ENCODE data around the gene MARCHF6.
A peak's percentile ranks its signal among the peaks of the same experiment; 100 is the strongest.
"Not testable (repeated sequence)": the region's sequence is repeated elsewhere in the genome, so short reads cannot be mapped to it uniquely, and the experiment has no call there.

The MARCHF6 gene

DNA sequence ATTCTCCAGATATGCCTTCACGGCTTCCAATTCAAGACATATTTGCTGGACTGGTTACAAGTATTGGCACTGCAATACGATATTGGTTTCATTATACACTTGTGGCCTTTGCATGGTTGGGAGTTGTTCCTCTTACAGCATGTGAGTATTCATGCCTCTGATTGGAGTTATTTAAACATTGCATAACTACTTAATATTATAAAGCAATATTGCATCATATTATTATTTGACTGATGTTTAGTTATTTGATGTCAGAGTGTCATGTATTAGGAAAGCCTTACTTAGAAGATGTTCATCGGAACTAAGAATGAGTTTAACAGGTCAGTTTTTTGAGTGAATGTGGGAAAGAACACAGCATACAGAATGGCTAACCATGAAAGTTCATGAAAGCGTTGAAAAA, 28.3 kb downstream of the MARCHF6 start:
- no peak for DNase-seq (ENCODE audit: low read depth)

DNA sequence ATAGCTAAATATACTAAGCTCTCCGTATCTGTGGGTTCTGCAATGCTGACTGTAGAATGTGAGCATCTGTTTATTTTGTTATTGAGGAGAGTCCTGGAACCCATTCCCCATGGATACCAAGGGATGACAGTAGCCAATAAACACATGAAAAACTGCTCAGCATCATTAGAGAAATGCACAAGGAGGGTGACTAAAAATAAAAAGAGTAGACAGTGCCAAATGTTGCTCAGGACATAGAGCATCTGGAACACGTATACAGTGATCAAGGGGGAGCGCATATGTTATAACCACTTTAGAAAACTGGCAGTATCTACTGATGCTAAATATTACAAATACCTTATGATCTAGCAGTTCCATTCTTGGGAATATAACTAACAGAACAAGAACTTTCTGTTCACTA, 31.0 kb downstream of the MARCHF6 start:
- DNase-seq (ENCODE audit: low read depth) = no peak

DNA sequence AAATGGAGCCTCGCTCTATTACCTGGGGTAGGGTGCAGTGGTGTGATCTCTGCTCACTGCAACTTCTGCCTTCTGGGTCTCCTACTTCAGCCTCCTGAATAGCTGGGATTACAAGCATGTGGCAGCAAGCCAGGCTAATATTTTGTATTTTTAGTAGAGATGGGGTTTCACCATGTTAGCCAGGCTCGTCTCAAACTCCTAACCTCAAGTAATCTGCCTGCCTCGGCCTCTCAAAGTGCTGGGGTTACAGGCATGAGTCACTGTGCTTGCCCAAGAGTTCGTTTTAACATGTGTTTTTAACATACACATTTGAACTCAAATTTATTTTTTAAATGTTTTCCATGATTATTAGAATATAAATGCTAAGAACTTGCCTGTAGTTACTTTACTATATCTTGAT, 34.2 kb downstream of the MARCHF6 start:
- peak; percentile 42 for DNase-seq (ENCODE audit: low read depth)

DNA sequence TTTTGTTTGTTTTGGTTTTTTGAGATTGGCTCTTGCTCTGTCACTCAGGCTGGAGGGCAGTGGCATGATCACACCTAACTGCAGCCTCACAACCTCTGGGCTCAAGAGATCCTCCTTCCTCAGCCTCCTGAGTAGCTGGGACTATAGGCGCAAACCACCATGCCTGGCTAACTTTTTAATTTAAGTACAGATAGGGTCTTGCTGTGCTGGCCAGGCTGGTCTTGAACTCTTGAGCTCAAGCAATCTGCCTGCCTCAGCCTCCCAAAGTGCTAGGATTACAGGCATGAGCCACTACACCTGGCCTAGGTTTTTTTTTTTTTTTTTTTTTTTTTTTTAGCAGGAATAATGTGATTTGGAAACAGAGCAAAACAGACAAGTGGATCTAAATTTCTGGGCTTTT, 37.6 kb downstream of the MARCHF6 start:
- no peak for DNase-seq (ENCODE audit: low read depth)

DNA sequence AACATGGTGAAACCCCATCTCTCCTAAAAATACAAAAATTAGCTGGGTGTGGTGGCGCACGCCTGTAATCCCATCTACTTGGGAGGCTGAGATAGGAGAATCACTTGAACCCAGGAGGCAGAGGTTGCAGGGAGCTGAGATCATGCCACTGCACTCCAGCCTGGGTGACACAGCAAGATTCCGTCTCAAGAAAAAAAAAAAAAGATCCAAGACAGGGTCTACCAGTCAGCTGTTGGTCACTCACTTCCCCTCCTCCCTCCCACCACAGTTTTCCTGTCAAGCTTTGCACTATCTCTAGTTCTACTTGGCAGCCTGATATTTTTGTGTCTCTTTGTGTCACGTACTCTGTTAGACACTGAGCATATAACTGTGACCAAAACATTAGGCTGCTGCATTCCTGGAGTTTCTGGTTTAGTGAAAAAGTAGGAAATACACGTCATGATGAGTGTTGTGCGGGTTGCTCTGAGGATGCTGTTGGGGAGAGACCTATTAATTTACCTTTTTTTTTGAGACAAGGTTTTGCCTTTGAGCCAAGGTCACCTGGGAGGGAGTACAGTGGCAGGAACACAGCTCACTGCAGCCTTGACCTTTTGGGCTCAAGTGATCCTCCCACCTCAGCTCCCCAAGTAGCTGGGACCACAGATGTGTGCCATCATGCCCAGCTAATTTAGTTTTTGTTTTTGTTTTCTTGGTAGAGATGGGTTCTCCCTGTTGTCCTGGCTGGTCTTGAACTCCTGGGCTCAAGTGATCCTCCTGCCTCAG, 39.3 kb downstream of the MARCHF6 start:
- not testable (repeated sequence) for DNase-seq (ENCODE audit: low read depth)

DNA sequence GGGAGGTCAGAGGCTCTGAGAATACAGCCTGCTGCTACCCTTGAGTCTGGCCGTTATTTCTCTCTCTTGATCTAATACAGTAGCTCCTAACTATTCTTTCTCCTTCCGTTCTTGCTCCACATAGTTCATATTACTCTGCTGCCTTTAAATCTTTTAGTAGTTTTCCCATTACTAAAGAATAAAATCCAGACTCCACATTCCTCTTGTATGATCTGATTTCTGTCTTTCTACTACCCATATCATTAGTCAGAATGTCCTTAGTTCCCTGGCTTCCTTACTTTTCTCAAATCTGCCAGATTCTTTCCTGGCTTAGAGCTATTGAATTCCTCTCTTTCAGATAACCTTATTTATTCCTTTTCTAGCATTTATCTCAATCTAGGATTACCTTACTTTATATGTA, 40.0 kb downstream of the MARCHF6 start:
- no peak for DNase-seq (ENCODE audit: low read depth)

DNA sequence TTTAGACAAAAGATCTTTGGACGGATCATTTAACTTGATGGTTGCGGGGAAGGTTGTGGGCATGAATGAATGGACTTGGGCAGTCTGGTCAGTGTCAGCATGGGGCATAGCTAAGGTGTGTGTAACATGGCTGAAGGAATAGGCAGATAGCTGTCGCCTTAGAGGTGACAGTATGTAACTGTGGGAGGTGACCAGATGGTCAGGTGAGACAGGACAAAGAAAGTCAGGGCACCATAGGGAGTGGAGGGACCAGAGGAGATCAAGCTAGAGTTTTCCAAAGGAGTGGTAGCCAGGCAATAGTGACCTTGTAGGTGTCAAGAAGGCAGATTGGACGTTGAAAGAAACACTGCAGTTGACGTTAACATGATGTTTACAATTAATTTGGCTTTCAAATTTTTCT, 43.1 kb downstream of the MARCHF6 start:
- no peak for DNase-seq (ENCODE audit: low read depth)

DNA sequence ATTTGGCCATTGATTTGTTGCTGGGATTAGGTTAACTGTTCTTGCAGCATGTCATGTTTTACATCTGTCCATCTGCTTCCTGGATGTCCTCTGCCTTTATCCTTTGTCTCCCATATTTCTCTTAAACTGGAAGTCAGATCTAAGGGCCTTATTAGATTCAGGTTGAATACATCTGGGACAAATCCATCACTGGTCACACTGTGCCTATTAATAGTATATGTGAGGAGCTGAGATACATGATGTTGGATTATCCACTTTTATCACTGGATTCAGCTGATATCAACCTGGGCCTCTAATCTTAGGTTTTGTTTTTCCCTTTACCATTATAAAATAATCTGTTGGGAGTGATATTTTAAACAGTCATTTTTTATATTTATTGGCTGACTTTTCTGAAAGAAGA, 46.3 kb downstream of the MARCHF6 start:
- no peak for DNase-seq (ENCODE audit: low read depth)

DNA sequence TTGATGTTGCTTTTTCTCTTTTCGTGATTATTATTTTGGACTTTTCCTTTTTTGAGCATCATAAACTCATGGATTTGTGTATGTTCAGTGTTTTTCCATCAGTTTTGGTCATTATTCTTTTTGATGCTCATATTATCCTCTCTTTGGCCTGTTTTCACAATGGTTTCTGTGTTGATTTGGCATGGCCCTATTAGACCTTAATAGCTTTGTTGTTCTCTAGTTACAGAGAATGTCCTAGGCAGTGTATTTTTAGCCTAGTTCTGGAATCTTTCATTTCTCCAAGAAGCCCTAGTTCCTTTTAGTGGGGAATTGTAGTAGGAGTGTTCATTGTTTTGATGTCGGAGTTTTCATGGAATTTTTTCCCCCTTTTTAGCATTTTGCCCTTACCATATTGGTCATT, 46.9 kb downstream of the MARCHF6 start:
- DNase-seq (ENCODE audit: low read depth) = no peak

DNA sequence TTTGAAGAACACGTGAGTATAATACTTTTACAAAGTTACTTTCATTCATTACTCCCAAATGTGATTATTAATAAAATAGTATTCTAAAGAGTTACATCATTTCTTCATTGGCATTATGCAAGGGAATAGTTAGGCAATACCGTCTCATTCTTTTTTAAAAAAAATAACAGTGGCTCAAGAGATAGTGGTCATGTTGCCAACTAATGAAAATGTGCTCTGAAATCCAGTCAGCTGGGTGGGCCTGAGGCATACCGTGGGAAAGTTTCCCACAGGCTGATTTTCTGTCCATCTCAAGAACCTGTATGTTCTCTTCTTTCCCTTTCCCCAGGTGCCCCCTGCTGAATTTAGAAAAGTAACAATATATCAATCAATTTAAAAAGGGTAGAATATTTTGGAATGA, 47.3 kb downstream of the MARCHF6 start:
- no peak for DNase-seq (ENCODE audit: low read depth)

DNA sequence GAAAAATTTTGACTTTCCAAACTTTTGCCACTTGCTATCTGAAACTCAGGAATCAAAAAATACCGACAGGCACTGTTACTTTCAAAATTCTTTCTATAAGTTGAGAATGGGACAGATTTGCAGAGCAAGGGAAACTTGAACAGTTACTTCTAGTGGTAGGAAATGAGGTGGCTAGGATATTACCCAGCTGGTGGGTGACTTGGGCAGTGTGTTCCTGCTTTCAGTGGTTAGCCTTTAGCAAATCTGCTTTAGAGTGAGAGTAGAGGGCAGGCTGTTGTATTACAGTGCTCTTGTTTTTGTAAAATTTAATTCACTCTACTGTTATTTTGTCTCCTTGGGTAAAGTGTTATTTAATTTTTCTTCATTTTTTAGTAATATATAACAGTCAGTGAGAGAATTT, 48.0 kb downstream of the MARCHF6 start:
- DNase-seq (ENCODE audit: low read depth) = no peak

Measured in non-pigmented ciliary epithelial cell (primary cell).